DMS153 treated with DMSO at 0.1 percent for 48 hours (cell line): ENCODE results near the gene OR8I2.
"Not testable (repeated sequence)": the region's sequence is repeated elsewhere in the genome, so short reads cannot be mapped to it uniquely, and the experiment has no call there.

Source experiments
- DNase-seq: peaks from one replicate; lab custom pipeline; 2025; ENCODE audit not compliant: unreplicated experiment; lab: John Stamatoyannopoulos, UW

OR8I2 gene

GRCh38 chr11:56093008-56093407, at the start of gene OR8I2:
Gene OR8I2 (plus strand): TSS chr11:56093308. CDS start chr11:56093308, 0 bp downstream.
- DNase-seq = no peak

- no peak for DNase-seq
These were observed 47.6 kb upstream of the OR8I2 start for GRCh38 chr11:56045538-56045937.

DNA sequence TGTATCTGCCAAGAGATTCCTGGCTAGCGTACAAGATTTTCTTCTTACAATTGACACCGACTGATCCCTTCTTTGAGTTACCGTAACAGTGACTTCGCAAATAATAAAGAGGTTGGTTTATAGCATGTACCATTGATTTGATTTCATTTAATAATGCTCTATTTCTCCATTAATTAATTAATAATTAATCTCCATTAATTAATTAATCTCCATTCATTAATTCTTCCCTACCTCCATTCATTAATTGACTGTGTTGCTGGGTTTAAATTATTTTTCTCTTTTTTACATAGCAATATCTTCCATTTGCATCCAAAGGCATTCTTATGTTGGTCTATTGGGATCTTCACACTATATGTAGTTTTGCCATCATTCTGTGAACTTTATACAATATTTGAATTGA, 44.6 kb upstream of the OR8I2 start:
- no peak for DNase-seq

DNA sequence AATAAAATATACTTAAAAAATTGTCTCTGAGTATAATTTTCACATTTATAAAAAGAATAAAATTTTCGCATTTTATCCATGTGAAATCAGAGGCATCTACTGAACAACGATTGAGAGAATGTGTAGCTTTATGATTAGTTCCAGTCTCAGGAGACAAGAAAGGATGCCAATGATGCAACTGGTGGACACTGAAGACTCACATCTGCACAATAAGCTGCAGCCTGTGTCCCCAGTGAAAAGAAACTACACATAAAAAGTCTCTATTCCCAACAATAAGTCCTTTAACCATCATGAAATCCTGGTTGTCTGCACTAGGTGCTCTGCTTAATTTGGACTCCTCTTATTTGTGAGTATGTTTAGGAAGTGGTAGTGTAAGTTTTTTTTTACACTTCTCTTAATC, 43.6 kb upstream of the OR8I2 start:
- DNase-seq = no peak

- not testable (repeated sequence) for DNase-seq
These were observed 36.7 kb upstream of the OR8I2 start for GRCh38 chr11:56056366-56056765.

DNA sequence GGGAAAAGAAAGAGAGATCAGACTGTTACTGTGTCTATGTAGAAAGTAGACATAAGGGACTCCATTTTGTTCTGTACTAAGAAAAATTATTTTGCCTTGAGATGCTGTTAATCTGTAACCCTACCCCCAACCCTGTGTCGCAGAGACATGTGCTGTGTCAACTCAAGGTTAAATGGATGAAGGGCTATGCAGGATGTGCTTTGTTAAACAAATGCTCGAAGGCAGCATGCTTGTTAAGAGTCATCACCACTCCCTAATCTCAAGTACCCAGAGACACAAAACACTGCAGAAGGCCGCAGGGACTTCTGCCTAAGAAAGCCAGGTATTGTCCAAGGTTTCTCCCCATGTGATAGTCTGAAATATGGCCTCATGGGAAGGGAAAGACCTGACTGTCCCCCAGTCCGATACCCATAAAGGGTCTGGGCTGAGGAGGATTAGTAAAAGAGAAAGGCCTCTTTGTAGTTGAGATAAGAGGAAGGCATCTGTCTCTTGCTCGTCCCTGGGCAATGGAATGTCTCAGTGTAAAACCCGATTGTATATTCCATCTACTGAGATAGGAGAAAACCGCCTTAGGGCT, 35.4 kb upstream of the OR8I2 start:
- not testable (repeated sequence) for DNase-seq

DNA sequence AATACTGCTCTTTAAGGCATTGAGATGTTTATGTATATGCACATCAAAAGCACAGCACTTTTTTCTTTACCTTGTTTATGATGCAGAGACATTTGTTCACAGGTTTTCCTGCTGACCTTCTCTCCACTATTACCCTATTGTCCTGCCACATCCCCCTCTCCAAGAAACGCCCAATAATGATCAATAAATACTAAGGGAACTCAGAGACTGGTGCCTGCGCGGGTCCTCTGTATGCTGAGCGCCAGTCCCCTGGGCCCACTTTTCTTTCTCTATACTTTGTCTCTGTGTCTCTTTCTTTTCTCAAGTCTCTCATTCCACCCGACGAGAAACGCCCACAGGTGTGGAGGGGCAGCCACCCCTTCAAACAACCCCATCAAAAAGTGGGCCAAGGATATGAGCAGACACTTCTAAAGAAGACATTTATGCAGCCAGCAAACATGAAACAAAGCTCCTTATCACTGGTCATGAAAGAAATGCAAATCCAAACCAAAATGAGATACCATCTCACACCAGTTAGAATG, 34.8 kb upstream of the OR8I2 start:
- not testable (repeated sequence) for DNase-seq

GRCh38 chr11:56066980-56067379, 26.1 kb upstream of the OR8I2 start:
- DNase-seq = no peak

DNA sequence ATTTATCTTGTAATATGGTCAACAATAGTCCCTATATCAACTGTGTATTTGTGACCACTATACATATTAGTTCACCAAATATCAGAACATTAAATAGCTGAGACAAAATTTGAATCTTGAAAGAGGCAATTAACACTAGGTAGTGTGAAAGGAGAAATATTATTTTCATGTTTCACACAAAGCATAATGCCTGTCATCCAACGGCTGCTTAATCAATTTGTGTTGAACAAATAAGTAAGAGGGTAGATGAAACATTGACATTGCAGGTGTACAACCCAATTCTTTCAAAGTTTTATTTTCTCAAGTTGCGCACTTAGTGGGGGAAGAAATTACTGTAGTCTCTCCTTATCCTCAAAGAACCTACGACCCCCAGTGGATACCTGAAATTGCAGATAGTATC, 3.4 kb upstream of the OR8I2 start:
- DNase-seq = peak; percentile 1

GRCh38 chr11:56103210-56103737, 10.2 kb downstream of the OR8I2 start, which contains the start of gene OR8H2:
Gene OR8H2 (plus strand): TSS chr11:56103687. CDS start chr11:56105043, 1,356 bp downstream.
- no peak for DNase-seq

DNA sequence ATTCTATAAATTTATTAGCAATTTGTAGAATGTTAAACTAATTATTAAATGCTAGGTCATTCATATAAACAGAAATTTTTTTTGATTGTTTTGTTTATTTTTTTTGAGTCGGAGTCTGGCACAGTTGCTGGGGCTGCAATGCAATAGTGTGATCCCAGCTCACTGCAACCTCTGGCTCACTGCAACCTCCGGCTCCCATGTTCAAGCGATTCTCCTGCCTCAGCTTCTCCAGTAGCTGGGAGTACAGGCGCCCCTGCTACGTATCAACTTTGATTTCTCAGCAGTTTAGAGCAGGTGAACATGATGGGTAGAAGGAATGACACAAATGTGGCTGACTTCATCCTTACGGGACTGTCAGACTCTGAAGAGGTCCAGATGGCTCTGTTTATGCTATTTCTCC, 29.0 kb downstream of the OR8I2 start, which contains the start of gene OR8H3:
OR8H3 (plus strand) TSS at position 301 of the 400 bp plus-strand sequence; CDS start at position 301, 0 bp downstream.
- DNase-seq = no peak

DNA sequence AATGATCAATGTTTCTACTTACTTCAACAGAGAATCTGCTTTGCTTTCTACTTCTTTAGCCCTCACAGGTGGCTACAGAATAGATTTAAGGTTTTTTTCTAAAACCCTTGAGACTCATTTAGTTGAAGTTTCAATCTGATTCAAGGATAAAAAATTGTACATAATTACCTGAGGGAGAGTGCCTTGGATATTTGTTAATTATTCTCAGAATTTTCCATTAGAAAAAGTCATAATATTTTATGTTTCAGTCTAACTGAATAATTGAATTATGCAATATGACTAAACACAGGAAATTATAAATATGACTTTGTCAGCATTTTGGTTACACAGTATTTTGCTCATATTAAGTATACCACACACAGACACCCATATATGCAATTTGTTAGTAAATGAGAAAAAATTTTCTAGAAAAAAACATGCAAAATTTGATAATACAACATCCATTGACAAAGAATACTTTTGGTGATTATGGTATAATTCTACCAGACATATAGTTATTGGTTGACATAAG, 47.1 kb downstream of the OR8I2 start, which contains the start of gene OR8J3:
OR8J3 (minus strand) TSS at position 51 of the 511 bp plus-strand sequence. CDS start 2,483 bp downstream, outside the sequence.
- DNase-seq = no peak

DNA sequence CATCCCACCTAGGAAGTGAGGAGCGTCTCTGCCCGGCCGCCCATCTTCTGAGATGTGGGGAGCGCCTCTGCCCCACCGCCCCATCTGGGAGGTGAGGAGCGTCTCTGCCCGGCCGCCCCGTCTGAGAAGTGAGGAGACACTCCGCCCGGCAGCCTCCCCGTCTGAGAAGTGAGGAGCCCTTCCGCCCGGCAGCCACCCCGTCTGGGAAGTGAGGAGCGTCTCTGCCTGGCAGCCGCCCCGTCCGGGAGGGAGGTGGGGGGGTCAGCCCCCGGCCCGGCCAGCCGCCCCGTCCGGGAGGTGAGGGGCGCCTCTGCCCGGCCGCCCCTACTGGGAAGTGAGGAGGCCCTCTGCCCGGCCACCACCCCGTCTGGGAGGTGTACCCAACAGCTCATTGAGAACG, 50.6 kb downstream of the OR8I2 start:
- not testable (repeated sequence) for DNase-seq
